GM21447 (cell line): Measurements from ENCODE around the gene SAT2.

ENCODE experiments used
- ATAC-seq: cut with Tn5 transposase; IDR thresholded peaks from one replicate; pipeline ENCODE4 v1.9.1; 2021; ENCODE audit not compliant: unreplicated experiment

Gene SAT2

DNA sequence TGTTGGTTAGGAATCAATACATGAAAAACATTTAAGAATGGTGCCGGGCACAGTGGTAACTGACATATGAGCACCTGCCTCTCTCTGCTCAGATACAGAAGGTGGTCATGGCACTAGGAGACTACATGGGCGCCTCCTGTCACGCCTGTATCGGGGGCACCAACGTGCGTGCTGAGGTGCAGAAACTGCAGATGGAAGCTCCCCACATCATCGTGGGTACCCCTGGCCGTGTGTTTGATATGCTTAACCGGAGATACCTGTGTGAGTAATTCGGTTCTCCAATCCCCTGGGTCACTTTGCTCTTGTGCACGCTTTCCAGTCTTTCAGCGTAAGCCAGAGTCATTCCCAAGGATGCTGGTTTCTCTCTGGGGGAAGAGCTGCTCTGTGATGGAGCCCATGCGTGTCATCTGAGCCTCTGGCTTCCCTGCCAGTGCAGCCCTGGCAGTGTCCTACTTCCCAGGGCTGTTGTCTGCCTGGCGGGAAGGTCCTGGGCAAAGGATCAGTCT, 51.1 kb downstream of the SAT2 start:
- ATAC-seq: no peak
